Activated CD4-positive, alpha-beta T cell treated with anti-CD3 and anti-CD28 coated beads, Interleukin-2, amount 50 U/mL, for 48 hours (primary cell): Measurements from ENCODE around the gene GADL1.
A peak's percentile ranks its signal among the peaks of the same experiment; 100 is the strongest.

Source experiments
- DNase-seq, 2 experiments: peaks; one replicate each; pipeline ENCODE4 v3.0.0-alpha.2; 2020

Gene GADL1

DNA sequence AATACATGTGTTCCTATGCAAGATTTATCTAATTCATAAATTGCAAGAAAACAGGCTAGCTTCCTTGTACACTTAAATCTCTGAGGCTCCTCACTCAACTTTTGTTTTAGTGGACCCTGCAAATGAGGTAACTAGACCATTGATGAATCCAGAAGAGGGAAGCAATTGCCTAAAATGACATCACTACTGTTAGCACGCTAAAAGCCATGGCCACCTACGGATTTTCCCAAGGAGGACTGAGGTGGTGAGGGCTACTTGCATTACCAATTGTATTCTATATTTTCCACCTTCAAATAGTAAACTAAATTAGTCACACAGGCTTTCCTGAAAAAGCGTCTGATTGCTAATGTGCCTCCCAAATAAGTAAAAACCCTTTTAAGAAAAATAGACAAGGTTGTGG lies 140.7 kb downstream of the GADL1 start:
- no peak for DNase-seq

DNA sequence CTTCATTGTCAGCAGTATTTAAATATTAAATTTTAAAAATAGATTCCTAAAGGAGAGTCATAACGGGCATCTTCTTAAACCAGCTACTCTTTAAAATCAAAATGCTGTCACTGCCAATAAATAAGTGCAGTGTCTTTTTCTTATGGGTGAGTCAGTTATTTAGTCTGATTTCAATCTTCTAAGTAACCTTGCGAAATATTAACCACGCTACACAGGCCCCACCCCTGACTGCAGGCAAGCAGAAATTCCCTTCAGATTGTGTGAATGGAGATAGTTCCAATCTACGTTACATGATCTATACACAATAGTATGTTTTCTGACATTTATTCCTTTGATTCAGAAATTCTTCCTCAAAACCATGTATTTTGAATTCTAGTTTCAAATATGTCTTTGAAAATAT lies 141.5 kb downstream of the GADL1 start:
- no peak for DNase-seq

- no peak for DNase-seq
Measured at GRCh38 chr3:30752491-30752890, 142.0 kb downstream of the GADL1 start.

DNA sequence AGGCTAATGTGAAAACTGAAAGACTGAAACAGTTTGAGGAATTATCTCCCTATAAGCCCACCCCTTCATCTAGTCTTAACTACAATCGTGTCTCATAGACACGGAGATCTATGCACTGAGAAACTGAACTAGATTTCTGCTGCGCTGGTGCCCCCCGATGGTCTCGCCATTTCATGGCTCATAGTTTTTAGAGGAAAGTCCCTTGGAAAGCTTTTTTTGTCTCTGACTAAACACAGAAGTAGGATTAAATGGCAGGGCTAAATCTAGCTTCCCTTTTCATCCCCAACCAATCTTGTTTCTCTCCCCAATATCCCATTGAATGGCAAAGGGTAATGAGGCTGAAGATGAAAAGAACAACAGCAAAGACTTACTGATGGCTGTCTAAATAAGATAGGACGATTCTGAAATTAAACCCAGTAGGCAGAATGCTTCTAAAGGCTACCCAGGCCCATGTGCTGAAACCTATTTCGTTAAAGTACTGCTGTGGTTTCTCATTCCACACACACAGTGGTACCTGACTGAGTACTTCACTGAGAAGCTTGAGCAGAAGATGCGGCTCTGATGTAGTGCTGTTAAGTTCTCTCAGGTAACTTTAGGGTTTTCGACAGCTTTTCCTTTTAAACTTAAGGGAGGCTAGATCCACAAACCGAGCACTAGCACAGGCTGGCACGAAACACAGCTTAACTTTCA lies 142.7 kb downstream of the GADL1 start:
- peak; percentile 60 to 70 for DNase-seq

DNA sequence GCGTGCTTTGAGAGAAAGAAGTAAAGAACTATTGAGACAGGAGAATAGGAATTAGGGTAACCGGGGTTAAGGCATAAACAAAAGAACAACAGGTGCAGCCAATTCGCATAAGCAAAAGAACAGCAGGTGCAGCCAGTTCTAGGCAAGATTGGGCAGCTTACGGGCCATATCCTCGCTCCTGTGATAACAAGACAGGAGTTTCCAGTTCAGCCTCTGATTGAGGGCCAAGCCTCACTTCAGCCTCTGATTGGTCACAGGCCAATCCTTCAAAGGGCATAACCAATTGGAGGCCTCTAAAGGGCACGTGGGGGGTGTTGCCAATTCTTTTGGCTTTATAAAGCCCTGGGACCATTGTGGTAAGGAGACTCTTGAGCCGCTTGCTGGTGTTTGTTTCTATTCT lies 143.5 kb downstream of the GADL1 start:
- DNase-seq = no peak

GRCh38 chr3:30749230-30749629 lies 145.2 kb downstream of the GADL1 start:
- no peak for DNase-seq

- no peak for DNase-seq
Measured at GRCh38 chr3:30747771-30748281, 146.6 kb downstream of the GADL1 start.

DNA sequence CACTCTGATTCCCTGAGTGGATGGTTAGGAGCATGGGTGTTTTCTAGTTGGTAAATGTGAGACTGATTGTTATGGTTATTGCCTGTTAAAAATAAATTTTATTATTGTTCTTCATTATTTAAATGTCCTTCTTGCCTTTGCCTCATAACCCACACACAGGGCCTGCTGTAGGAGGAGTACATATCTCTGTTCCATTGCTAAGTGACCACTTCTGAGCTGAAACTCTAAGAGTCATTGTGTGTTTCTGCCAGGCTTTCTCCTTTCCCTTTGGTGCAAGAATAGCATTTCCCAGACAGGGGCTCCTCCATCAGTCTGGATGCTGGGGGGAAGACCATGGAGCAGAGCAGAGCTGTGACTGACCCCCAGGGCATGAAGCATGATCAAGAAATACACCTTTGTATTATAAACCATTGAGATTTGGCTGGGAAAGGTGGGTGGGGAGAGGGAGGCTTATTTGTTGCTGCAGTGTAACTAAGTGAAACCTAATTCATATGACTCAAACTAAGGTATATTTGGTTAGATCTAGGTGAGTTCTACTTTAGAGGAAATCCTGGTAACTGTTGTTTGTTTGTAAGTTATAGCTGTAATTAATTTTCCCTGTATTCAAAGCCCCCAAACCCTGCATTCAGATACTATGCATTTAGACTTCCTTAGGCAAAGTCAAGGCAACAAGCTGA lies 150.7 kb downstream of the GADL1 start:
- DNase-seq = no peak

DNA sequence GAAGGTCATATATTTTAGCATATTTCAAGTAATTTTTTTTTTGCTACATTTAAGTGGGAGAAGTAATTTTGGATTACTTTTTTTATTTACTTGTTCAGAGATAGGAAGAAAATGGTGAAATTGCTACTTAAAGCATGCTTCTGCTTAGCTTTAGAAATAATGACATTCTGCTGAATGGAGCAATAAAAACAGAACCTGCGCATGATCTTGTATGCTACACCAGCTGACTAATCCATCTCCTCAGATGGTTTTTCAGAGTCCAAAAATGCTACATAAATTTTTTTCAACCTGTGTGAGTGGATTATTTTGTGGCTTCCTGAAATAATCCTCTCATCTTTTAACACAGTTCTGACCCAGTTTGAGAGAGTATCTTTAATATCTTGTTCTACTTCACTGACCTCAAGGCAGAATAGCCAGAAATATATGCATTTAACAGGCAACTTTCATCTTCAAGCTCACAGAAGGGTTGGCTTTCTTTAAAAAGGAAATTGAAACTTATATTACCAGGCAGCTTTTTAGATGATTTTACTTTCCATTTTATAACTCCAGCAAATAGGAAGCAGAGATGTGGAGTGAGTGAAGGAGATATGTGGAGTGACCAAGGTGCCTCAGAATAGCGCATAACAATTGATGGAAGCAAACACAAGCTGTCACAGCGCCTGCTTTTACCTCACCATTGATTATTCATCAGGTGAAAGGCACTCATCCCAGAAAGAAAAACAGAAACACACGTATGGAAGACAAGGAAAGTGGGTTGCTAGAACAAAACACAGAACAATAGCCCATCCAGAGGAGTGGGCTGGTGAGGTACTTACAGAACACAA lies 151.5 kb downstream of the GADL1 start:
- no peak for DNase-seq

DNA sequence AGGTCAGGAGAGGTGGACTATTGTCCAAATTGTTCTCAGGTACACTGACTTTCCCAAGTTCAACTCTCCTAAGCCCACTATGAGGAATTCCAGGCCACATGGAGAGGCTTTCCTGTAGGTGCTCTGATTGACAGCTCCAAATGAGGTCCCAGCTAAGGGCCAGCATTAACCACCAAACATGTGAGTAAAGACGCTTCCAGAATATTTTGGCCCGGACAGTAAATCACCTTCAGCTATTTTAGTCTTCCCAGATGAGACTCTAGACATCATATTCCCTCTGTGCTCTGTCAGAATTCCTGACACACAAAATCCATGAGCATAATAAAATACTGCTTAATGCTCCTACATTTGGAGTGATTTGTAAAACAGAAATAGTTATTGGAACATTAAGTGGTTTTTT lies 152.6 kb downstream of the GADL1 start:
- DNase-seq = no peak

DNA sequence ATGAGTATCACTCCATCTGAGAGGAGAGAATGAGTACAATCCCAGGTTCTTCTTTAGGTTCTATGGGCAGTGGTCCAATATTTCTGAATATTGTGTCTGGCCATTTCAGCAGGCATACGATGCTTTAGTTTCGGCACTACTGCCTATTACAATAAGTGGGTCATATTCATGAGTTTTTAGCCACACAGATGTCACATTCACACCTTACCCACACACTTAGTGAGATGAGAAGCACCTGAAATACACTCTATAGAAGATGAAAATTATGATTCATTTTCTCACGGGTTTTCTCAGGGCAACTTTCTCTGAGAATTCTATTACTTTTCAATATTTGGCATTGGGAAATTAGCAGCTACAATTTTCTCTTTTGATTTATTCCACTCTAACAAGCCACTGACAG lies 155.9 kb downstream of the GADL1 start:
- no peak for DNase-seq

DNA sequence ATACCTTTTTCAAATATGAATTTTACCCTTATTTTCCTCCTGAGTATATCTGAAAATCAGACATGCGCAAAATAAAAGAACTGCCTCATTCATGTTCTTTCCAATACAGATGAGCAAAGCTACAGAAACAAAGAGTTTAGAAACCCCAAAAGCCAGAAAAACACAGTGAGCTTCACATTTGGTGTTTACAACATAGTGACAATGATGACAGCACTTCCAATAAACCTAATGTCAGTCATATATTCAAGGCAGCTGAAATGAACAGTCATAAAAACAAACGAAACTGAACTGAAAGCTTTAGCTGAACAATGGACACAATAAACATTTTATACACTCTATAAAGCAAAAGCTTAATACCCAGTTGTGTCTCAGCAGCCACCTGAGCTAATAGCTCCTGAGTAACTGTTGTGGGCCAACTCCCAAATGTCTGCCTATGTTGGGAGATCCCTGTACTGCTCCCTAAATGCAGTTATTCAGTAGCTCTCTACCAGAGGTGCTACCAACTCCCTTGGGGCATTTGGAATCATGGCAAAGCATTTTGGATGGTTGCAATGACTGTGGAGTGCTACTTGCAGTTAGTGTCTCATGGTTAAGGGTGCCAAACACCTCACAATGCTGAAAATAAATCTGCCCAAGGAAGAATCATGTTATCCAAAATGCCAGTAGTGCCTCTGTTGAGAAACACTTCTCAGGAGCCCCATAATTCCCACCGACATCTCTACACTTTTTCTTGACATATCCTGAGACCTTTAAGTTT lies 156.5 kb downstream of the GADL1 start:
- DNase-seq = no peak

GRCh38 chr3:30733696-30734095 lies 160.8 kb downstream of the GADL1 start:
- no peak for DNase-seq

GRCh38 chr3:30733209-30733608 lies 161.3 kb downstream of the GADL1 start:
- no peak for DNase-seq

DNA sequence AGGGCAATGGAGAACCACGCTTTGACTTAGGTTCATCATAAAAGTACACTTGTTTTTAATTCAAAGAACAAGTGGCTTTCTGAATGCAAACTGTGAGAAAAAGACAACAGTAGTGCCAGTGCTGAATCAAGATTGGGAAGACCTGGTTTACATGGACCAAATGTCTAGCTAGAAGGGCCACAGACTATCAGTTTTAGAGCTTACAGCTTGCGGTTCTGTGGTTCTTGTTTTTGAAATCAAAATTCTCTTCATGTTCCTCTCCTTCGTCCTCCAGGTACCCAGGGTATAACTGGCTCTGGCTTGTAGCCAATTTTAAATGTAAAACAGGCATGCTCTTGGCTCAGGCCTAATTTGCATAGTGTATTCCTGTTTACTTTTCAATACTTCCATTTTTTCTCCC lies 163.5 kb downstream of the GADL1 start:
- no peak for DNase-seq

DNA sequence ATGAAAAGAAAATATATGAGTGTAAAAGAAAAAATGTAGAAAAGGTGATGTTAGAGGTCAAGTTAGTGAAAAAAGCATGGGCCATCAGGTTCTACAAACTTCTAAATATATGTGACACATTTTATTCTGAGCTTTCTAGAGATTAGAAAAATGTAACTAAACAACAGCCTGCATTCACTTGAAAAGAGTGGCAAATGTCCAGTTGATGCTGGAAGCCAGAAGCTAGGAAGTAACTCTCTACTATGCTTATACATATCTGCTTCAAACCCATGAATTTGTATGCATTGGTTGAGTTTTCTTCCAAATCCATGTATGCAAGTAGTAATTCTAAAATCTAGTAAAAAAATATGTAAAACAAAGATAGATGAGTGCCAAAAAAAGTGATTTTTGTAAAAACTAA lies 164.5 kb downstream of the GADL1 start:
- no peak for DNase-seq

DNA sequence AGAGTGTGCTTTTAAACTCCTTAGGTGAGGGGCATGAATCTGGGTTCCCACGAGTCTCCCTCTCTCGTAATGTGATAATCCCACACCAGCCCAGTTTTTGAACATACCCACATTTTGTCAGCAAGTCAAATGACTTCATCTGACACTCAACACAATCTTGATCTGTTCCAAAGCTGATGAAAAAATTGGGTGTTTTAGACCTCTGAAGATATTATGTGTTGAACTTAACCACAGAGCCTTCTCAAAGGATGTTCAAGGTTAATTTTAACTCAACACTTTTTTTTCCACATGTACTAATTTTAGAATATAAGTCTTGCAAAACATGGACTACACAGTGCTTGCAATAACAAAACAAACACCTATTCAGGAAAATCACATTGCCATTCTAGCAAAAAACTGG lies 164.9 kb downstream of the GADL1 start:
- DNase-seq = no peak

GRCh38 chr3:30728143-30728542 lies 166.3 kb downstream of the GADL1 start:
- DNase-seq = no peak

- no peak for DNase-seq
Measured at GRCh38 chr3:30724863-30725262, 169.6 kb downstream of the GADL1 start.

DNA sequence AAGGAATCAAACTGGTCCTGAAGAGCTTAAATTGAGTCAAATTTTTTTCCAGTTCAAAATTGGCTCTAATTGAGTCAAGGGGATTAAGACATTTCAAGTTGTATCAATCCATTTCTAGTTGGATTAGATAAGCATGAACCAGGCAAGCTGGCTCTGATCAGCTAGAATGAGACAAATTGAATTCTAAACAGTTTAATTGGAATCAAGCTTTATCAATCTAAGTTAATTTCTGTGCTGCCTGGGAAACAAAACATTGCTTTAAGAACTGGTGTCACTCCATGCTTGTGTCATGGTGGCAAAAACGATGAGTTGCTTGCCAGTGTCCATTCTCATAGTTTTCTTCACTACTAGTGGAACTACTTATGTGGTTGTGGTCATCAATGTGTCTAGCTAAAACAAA lies 171.2 kb downstream of the GADL1 start:
- no peak for DNase-seq

DNA sequence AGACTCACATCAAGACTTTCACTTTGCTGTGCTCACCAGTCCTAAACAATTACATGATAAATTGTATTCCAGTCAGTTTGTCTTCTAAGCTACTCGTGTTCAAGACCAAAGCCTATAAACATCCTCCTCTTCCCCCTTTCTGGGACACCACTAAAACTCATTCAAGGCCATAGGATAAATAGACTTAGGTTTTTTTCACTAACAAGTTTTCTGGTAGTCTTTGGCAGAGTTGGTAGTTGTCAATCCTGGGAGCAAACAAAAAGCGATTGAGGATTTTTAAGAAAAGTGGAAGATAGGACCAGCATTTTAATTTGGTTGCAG lies 173.2 kb downstream of the GADL1 start:
- DNase-seq = no peak

- DNase-seq = no peak
Measured at GRCh38 chr3:30720586-30721313, 173.7 kb downstream of the GADL1 start.

- no peak for DNase-seq
Measured at GRCh38 chr3:30719536-30719935, 174.9 kb downstream of the GADL1 start.
